22Rv1 (cell line): Measurements from ENCODE around the gene C1orf87.

Experiments
- H3K27ac ChIP-seq: fragments of 450-650 bp; 2 replicates; pipeline ENCODE4 v1.5.1; 2017
- ZFX ChIP-seq: fragments of 450-650 bp; IDR thresholded peaks from 2 replicates; pipeline ENCODE4 v1.6.1; 2017; ENCODE audit warnings: antibody characterized with exemption, borderline replicate concordance
- TF ChIP-seq, protein P1 (sequence below): fragments of 450-650 bp; IDR thresholded peaks from 2 replicates; pipeline ENCODE4 v1.5.1; 2017; ENCODE audit warnings: mild to moderate bottlenecking

The C1orf87 gene

GRCh38 chr1:59979666-59980065, 93.9 kb downstream of the C1orf87 start:
- TF ChIP-seq ZFX: no peak
- TF ChIP-seq, protein P1, sequence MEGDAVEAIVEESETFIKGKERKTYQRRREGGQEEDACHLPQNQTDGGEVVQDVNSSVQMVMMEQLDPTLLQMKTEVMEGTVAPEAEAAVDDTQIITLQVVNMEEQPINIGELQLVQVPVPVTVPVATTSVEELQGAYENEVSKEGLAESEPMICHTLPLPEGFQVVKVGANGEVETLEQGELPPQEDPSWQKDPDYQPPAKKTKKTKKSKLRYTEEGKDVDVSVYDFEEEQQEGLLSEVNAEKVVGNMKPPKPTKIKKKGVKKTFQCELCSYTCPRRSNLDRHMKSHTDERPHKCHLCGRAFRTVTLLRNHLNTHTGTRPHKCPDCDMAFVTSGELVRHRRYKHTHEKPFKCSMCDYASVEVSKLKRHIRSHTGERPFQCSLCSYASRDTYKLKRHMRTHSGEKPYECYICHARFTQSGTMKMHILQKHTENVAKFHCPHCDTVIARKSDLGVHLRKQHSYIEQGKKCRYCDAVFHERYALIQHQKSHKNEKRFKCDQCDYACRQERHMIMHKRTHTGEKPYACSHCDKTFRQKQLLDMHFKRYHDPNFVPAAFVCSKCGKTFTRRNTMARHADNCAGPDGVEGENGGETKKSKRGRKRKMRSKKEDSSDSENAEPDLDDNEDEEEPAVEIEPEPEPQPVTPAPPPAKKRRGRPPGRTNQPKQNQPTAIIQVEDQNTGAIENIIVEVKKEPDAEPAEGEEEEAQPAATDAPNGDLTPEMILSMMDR: no peak
- no peak overlapping the region for H3K27ac ChIP-seq

DNA sequence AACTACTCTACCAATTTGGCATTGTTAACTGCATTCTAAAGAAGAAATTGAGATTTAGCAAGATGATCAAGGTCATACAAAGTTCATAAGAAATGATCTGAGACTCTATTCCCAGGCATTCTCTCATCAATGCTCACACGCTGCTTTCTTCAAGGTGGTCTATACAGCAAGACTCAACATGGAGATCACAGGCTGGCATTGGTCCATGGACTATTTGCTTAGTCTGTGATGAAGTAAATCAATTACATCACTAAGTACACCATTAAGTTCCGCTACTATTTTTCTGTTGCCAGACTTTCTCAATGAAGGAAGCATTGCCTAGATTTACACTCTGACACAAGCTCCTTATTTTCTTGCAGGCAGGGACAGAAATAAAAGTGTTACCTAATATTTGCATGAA, 95.1 kb downstream of the C1orf87 start:
- H3K27ac ChIP-seq: no peak overlapping the region
- TF ChIP-seq, protein P1: no peak
- no peak for TF ChIP-seq ZFX

GRCh38 chr1:59978026-59978425, 95.5 kb downstream of the C1orf87 start:
- TF ChIP-seq, protein P1: no peak
- TF ChIP-seq ZFX: no peak
- no peak overlapping the region for H3K27ac ChIP-seq

- TF ChIP-seq, protein P1: peak; percentile 55
- TF ChIP-seq ZFX: no peak
- no peak overlapping the region for H3K27ac ChIP-seq
Measured at GRCh38 chr1:59977075-59977410, 96.5 kb downstream of the C1orf87 start.

- no peak overlapping the region for H3K27ac ChIP-seq
- TF ChIP-seq ZFX: no peak
- TF ChIP-seq, protein P1: peak; percentile 92
Measured at GRCh38 chr1:59976194-59977074, 97.1 kb downstream of the C1orf87 start.

DNA sequence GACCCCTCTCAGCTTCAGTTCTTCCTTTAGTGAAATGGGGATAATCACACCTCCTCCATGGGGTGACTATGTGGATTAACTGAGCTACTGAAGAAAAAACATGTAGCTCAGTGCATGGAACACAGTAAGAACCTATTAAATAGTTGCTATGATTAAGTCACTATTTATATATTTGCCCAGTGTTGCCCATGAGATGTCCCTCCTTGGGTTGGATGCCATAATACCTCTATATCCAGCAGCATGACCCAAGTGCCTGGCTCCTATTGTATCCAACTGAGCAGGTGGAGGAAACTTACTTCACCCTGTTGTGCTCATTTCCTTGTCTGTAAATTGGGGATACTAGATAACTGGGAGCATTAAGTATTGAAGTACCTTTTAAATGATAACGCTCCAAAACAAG, 99.9 kb downstream of the C1orf87 start:
- H3K27ac ChIP-seq: no peak overlapping the region
- no peak for TF ChIP-seq ZFX
- TF ChIP-seq, protein P1: no peak

DNA sequence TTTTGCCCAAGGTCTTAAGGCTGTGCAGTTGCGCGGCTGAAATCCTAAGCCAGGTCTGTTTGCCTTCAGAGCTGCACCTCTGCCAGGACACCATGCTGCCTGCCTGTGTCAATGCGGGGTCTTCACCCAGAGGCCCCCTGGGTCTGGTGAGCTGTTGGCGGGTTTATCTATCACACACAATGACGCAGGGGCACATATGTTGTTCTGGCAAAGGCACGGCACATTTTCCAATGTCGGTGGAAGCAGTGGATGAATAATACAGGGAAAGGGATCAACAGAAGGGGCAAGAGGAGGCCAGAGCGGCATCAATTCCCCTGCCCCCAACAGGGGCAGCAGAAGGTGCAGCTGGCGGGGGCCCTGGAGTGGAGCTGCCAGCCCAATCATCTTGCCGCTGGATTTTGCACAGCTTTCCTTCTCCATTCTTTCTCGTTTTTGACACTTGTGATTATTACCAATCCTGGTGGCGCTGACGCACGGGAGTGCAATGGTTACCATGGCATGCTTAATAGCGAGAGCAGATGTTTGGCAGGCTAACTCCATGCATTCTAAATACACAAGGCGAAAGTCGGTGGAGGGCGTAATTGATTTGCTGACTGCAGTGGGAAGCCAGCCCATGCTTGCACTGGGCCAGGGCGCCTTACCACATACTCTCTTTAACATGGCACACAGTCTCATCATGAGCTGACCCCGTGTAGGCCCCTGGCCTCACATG, 101.2 kb downstream of the C1orf87 start:
- H3K27ac ChIP-seq: no peak overlapping the region
- TF ChIP-seq, protein P1: no peak
